Measurements from ENCODE around the gene CHD6. TPM values are rescaled to one million over a fixed set of nuclear protein-coding genes. Genes with fewer than 3 reads are reported as not detected.

The CHD6 gene
- total and polyA plus RNA-seq, 3 donors from 2014 or later = 21.3 to 73.9 (median 71.5) TPM

DNA sequence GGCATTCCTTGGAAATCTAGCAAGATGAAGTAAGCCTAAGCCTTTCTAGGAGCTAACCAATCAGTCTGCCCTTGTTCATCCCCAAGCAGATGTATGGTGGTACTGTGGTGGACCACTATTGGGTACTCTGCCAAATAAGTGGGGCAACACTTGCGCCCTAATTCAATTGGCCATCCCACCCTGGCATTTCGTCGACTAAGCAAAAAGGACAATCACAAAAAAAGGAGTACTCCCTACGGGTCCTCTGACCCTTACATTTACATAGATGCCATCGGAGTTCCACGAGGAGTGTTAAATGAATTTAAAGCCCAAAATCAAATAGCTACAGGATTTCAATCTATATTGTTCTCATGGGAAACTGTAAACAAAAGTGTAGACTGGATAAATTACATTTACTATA lies 19.5 kb downstream of the CHD6 start:
- TF ChIP-seq POLR2A (IDR thresholded peaks at IDR 0.05) = no peak
- TF ChIP-seq, protein P1, sequence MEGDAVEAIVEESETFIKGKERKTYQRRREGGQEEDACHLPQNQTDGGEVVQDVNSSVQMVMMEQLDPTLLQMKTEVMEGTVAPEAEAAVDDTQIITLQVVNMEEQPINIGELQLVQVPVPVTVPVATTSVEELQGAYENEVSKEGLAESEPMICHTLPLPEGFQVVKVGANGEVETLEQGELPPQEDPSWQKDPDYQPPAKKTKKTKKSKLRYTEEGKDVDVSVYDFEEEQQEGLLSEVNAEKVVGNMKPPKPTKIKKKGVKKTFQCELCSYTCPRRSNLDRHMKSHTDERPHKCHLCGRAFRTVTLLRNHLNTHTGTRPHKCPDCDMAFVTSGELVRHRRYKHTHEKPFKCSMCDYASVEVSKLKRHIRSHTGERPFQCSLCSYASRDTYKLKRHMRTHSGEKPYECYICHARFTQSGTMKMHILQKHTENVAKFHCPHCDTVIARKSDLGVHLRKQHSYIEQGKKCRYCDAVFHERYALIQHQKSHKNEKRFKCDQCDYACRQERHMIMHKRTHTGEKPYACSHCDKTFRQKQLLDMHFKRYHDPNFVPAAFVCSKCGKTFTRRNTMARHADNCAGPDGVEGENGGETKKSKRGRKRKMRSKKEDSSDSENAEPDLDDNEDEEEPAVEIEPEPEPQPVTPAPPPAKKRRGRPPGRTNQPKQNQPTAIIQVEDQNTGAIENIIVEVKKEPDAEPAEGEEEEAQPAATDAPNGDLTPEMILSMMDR (IDR thresholded peaks at IDR 0.05) = no peak
- DNase-seq = no peak
- no peak overlapping the region for H3K4me3 ChIP-seq
- 97 to 99% methylated on average over 6 of the region's 6 CpGs for WGBS, 2 donors
- no peaks in the 10 kb centered on the region for H3K36me3 ChIP-seq (ENCODE audit: low read depth, missing control alignments)
- intact Hi-C loops (cut with DNase I; ENCODE audit: low total_unique reads) = no loop called here
- no peaks in the 10 kb centered on the region for H3K9me3 ChIP-seq
- no peak overlapping the region for H3K27ac ChIP-seq
- no peaks in the 10 kb centered on the region for H3K27me3 ChIP-seq
- no peaks in the 10 kb centered on the region for H3K4me1 ChIP-seq

- no peaks in the 10 kb centered on the region for H3K27me3 ChIP-seq
- H3K4me1 ChIP-seq = no peaks in the 10 kb centered on the region
- intact Hi-C loops (cut with DNase I; ENCODE audit: low total_unique reads) = no loop called here
- no peaks in the 10 kb centered on the region for H3K9me3 ChIP-seq
- no peak overlapping the region for H3K27ac ChIP-seq
- no peaks in the 10 kb centered on the region for H3K36me3 ChIP-seq (ENCODE audit: low read depth, missing control alignments)
- WGBS, 2 donors = 92 to 96% methylated on average over 8 of the region's 8 CpGs
- no peak for DNase-seq
- TF ChIP-seq, protein P1 (IDR thresholded peaks at IDR 0.05) = no peak
- no peak for TF ChIP-seq POLR2A (IDR thresholded peaks at IDR 0.05)
- no peak overlapping the region for H3K4me3 ChIP-seq
Measured at GRCh38 chr20:41594514-41595322, 23.5 kb downstream of the CHD6 start.

- 55 to 66% methylated on average over 3 of the region's 3 CpGs for WGBS, 2 donors
- DNase-seq = no peak
- H3K4me1 ChIP-seq = no peaks in the 10 kb centered on the region
- no peaks in the 10 kb centered on the region for H3K9me3 ChIP-seq
- no peak overlapping the region for H3K27ac ChIP-seq
- no peak overlapping the region for H3K4me3 ChIP-seq
- H3K36me3 ChIP-seq (ENCODE audit: low read depth, missing control alignments) = no peaks in the 10 kb centered on the region
- H3K27me3 ChIP-seq = no peaks in the 10 kb centered on the region
- TF ChIP-seq POLR2A (IDR thresholded peaks at IDR 0.05) = no peak
- TF ChIP-seq, protein P1 (IDR thresholded peaks at IDR 0.05) = no peak
- intact Hi-C loops (cut with DNase I; ENCODE audit: low total_unique reads) = no loop called here
Measured at GRCh38 chr20:41592516-41593216, 25.5 kb downstream of the CHD6 start.

GRCh38 chr20:41587956-41588355 lies 30.2 kb downstream of the CHD6 start:
- 92 to 98% methylated on average over 3 of the region's 3 CpGs for WGBS, 2 donors
- Histone ChIP-seq H3K4me1 (no peaks in the 10 kb centered on the region), H3K9me3 (no peaks in the 10 kb centered on the region), H3K36me3 (ENCODE audit: low read depth, missing control alignments) (no peaks in the 10 kb centered on the region), H3K27me3 (no peaks in the 10 kb centered on the region), H3K4me3 (no peak overlapping the region), H3K27ac (no peak overlapping the region)
- DNase-seq = no peak
- intact Hi-C loops (cut with DNase I; ENCODE audit: low total_unique reads) = no loop called here
- no peak for TF ChIP-seq POLR2A (IDR thresholded peaks at IDR 0.05)
- TF ChIP-seq, protein P1 (IDR thresholded peaks at IDR 0.05) = no peak

Measured in testis (tissue), 3 donors.